K562 (cell line): ENCODE measurements around the gene SCYL1. TPM values are rescaled to one million over a fixed set of nuclear protein-coding genes. Genes with fewer than 3 reads are reported as not detected.

Experiments
- ATAC-seq: fragments of 200-7000 bp; cut with Tn5 transposase; 3 replicates; pipeline ENCODE4 v1.9.1; 2020; ENCODE audit warnings: moderate library complexity
- BruUV-seq: library from RNA; stranded (reverse); fragments of 400-500 nt; replicated peaks from 2 replicates; lab custom pipeline; 2021; lab: Mats Ljungman, UMichigan
- CTCF ChIA-PET: fragments of 300-600 bp; formaldehyde crosslinking; extraction: SDS; loops from one replicate; lab custom pipeline; 2021; ENCODE audit warnings: low intra/inter-chr PET ratio; lab: Yijun Ruan, JAX
- POLR2A ChIA-PET: fragments of 300-600, 350-650 bp; sonication (Branson Sonifier 250); formaldehyde crosslinking; extraction: SDS; loops from one replicate; lab custom pipeline; 2021; ENCODE audit warnings: antibody characterized with exemption, inconsistent platforms; lab: Yijun Ruan, JAX
- DNase-seq, 4 experiments: peaks; one replicate each; pipeline versions ENCODE4 v3.0.0 to v3.0.0-alpha.2; 2011 to 2018; ENCODE audit warnings: low spot score in 3 of 4, mixed read lengths in 3 of 4; ENCODE audit errors: extremely low read depth in 1 of 4
- FAIRE-seq: peaks from 2 replicates; lab custom pipeline; 2011; peaks lifted over from hg19 to GRCh38; lab: Jason Lieb, UNC
- H2AFZ ChIP-seq: 2 replicates; pipeline ENCODE4 v1.6.0; 2011; ENCODE audit warnings: low read depth, low read length, control low read depth, inconsistent platforms
- H3K27ac ChIP-seq: fragments of 200-600 bp; 3 replicates; pipeline ENCODE4 v1.8.0; 2011; ENCODE audit warnings: low read depth, mild to moderate bottlenecking, control low read depth, inconsistent platforms, low read length, moderate library complexity, mixed read lengths; ENCODE audit errors: extremely low read depth
- H3K27me3 ChIP-seq, 2 experiments: fragments of 300-600 bp in 1 of 2; 2 replicates in 1 of 2; 3 replicates in 1 of 2; pipeline versions ENCODE4 v1.6.0 to v1.8.0; 2011; ENCODE audit warnings: inconsistent platforms in 2 of 2, low read length in 2 of 2, mild to moderate bottlenecking in 1 of 2, mixed read lengths in 1 of 2, moderate library complexity in 1 of 2; ENCODE audit not compliant: control insufficient read depth in 2 of 2, insufficient read depth in 2 of 2
- H3K36me3 ChIP-seq: fragments of 300-600 bp; 3 replicates; pipeline ENCODE4 v1.8.0; 2011; ENCODE audit warnings: mild to moderate bottlenecking, low read length, inconsistent platforms; ENCODE audit not compliant: control insufficient read depth, insufficient read depth
- H3K4me1 ChIP-seq, 2 experiments: fragments of 200-600 bp in 1 of 2; replicated peaks in 1 of 2; 2 replicates in 1 of 2; 3 replicates in 1 of 2; pipeline versions ENCODE4 v1.5.1 to v1.8.0; 2011; ENCODE audit warnings: inconsistent platforms in 2 of 2, low read length in 2 of 2, mild to moderate bottlenecking in 1 of 2, mixed read lengths in 1 of 2, moderate library complexity in 1 of 2; ENCODE audit not compliant: control insufficient read depth in 2 of 2, insufficient read depth in 2 of 2
- H3K4me2 ChIP-seq: 2 replicates; pipeline ENCODE4 v1.6.1; 2011; ENCODE audit warnings: low read length, control low read depth, inconsistent platforms, mixed read lengths; ENCODE audit not compliant: insufficient read depth
- H3K4me3 ChIP-seq: fragments of 200-600 bp; sonication (generic), shearing (Covaris generic); 2 replicates; pipeline ENCODE4 v1.5.1; 2016; ENCODE audit warnings: control low read depth, inconsistent platforms
- H3K79me2 ChIP-seq: fragments of 200-600 bp; 3 replicates; pipeline ENCODE4 v1.8.0; 2011; ENCODE audit warnings: low read length, inconsistent platforms; ENCODE audit not compliant: control insufficient read depth, insufficient read depth
- H3K9ac ChIP-seq, 2 experiments: 2 replicates each; pipeline versions ENCODE4 v1.6.0 to v1.6.1; 2011; ENCODE audit warnings: low read depth in 2 of 2, low read length in 2 of 2, control low read depth in 1 of 2, inconsistent platforms in 1 of 2, mild to moderate bottlenecking in 1 of 2, mixed read lengths in 1 of 2; ENCODE audit not compliant: insufficient read depth in 1 of 2
- H3K9me1 ChIP-seq: one replicate; pipeline ENCODE4 v1.6.0; 2011; ENCODE audit warnings: inconsistent platforms, mild to moderate bottlenecking, low read length, moderate library complexity; ENCODE audit not compliant: control insufficient read depth, insufficient read depth
- H3K9me3 ChIP-seq: replicated peaks from 2 replicates; pipeline ENCODE4 v1.5.1; 2011; ENCODE audit warnings: low read depth, low read length, inconsistent platforms; ENCODE audit not compliant: control insufficient read depth, insufficient read depth
- H4K20me1 ChIP-seq: replicated peaks from 2 replicates; pipeline ENCODE4 v1.6.1; 2011; ENCODE audit warnings: low read length, inconsistent platforms, mixed read lengths; ENCODE audit not compliant: control insufficient read depth, insufficient read depth
- GATA2 ChIP-seq: sonication (generic); formaldehyde crosslinking; IDR thresholded peaks from 2 replicates; pipeline ENCODE4 v1.4.0; 2020; ENCODE audit warnings: mild to moderate bottlenecking, missing genetic modification reagents
- HDGF ChIP-seq: fragments of 450-650 bp; IDR thresholded peaks from 2 replicates; pipeline ENCODE4 v1.6.1; 2016
- PHF8 ChIP-seq: fragments of 200-600 bp; sonication (generic); IDR thresholded peaks from 2 replicates; pipeline ENCODE4 v1.6.1; 2012; ENCODE audit warnings: mixed run types, mild to moderate bottlenecking, inconsistent platforms, low read length, moderate library complexity, borderline replicate concordance
- STAG1 ChIP-seq: sonication (generic); formaldehyde crosslinking; IDR thresholded peaks from 2 replicates; pipeline ENCODE4 v1.5.0; 2020; ENCODE audit warnings: missing genetic modification reagents, borderline replicate concordance
- STAT6 ChIP-seq: sonication (generic); formaldehyde crosslinking; IDR thresholded peaks from 2 replicates; pipeline ENCODE4 v1.8.1; 2023; ENCODE audit warnings: mild to moderate bottlenecking, missing genetic modification reagents
- SUPT5H ChIP-seq: fragments of 450-650 bp; IDR thresholded peaks from 2 replicates; pipeline ENCODE4 v1.6.1; 2016
- ZBTB7A ChIP-seq: IDR thresholded peaks from 2 replicates; pipeline ENCODE4 v1.6.1; 2011; ENCODE audit warnings: low read depth, mild to moderate bottlenecking, low read length, moderate library complexity, borderline replicate concordance; ENCODE audit not compliant: control insufficient read depth
- WGBS: fragments of 100-300 bp; shearing (Covaris generic); methylation state at CpG from one replicate; pipeline ENCODE4 v1.1.6; 2016; ENCODE audit warnings: low coverage, mixed read lengths; ENCODE audit not compliant: insufficient coverage; ENCODE audit errors: missing lambda C conversion rate; 5-methylcytosine and 5-hydroxymethylcytosine counted together
- in situ Hi-C: fragments of 300-500 bp; cut with MboI; formaldehyde crosslinking; loops from 4 replicates; pipeline ENCODE4 v1.15.0; 2018; ENCODE audit warnings: inconsistent platforms, mixed read lengths
- intact Hi-C: fragments of 100-400 bp; cut with micrococcal nuclease; formaldehyde crosslinking; loops from 2 replicates; pipeline ENCODE4 v1.14.2; 2022
- polyA plus RNA-seq, 8 experiments: library from polyadenylated mRNA; depleted of rRNA in 4 of 8; stranded (reverse) in 5 of 8; unstranded in 3 of 8; fragments of >200 nt; fragmentation: Nextera tagmentation in 2 of 8; fragmentation: Illumina TruSeq in 1 of 8; extraction: Ambion mirVana in 2 of 8; extraction: Trizol in 1 of 8; gene quantifications; 2 replicates each; pipeline versions ENCODE4 v1.2.1 to v1.2.3, GENCODE V29; 2011 to 2014; ENCODE audit warnings: inconsistent platforms in 1 of 8, missing spikeins in 1 of 8
- total RNA-seq, 7 experiments: library from RNA; depleted of rRNA in 6 of 7; stranded (reverse); fragments of >200 nt in 6 of 7; fragmentation: Illumina TruSeq in 2 of 7; extraction: Trizol in 2 of 7; gene quantifications; 2 replicates each; pipeline versions ENCODE4 v1.2.1 to v1.2.3, GENCODE V29; 2011 to 2021; ENCODE audit warnings: low replicate concordance in 1 of 7
- TF ChIP-seq, protein P1 (sequence below), 2 experiments: IDR thresholded peaks; 2 replicates each; pipeline ENCODE4 v1.6.1; 2011; ENCODE audit warnings: borderline replicate concordance in 1 of 2, control low read depth in 1 of 2, low read depth in 1 of 2, low read length in 1 of 2, mild to moderate bottlenecking in 1 of 2, mixed read lengths in 1 of 2, moderate library complexity in 1 of 2; ENCODE audit not compliant: insufficient read depth in 1 of 2, insufficient read length in 1 of 2, poor library complexity in 1 of 2, severe bottlenecking in 1 of 2; ENCODE audit errors: extremely low read depth in 1 of 2

The SCYL1 gene
- total and polyA plus RNA-seq, 9 of the 15 experiments (the other 6 are each of a cell fraction or from before 2014, with no cell fraction given): 1.9 to 145 (median 57.6) TPM

- in situ Hi-C loops: no loop called here
- Histone ChIP-seq H2AFZ (peak overlapping the region; percentile 97; the same call in 1 of the 2 replicates), H3K27me3 (no peaks in the 10 kb centered on the region), H3K9me3 (no peaks in the 10 kb centered on the region), H3K4me2 (peak overlapping the region; percentile 79), H4K20me1 (no peaks in the 10 kb centered on the region), H3K4me1 (peaks cover 20 to 51% of the 10 kb centered on the region in 2 experiments), H3K36me3 (no peaks in the 10 kb centered on the region), H3K4me3 (peak overlapping the region; percentile 67), H3K9ac (peak overlapping the region; percentile 57 to 90; a peak in 3 of 4 replicates), H3K27ac (peak overlapping the region; percentile 62; the same call in 1 of the 3 replicates), H3K79me2 (no peaks in the 10 kb centered on the region), H3K9me1 (no peaks in the 10 kb centered on the region)
- TF ChIP-seq HDGF (0 out of 2 replicates have a peak, but pooled peaks have one; percentile 27), STAG1 (CRISPR knock-in tag) (no peak)
- FAIRE-seq (peak; percentile 19), ATAC-seq (peak; percentile 9; the same call in 1 of the 3 replicates), DNase-seq (no peak)
- intact Hi-C loops: loop anchor here (10.0 kb wide), 1 partner anchor 269 kb away; no protein-coding TSS in a partner anchor
- POLR2A ChIA-PET: interaction anchor here (1.1 to 1.8 kb wide), 2 partner anchors 46 to 122 kb away, joined by 3 to 10 read pairs; partner anchors contain the start of gene MALAT1
- CTCF ChIA-PET: interaction anchor here (1.2 kb wide), 1 partner anchor 26 kb away, joined by 3 read pairs; no protein-coding TSS in a partner anchor
- no TSS peak for BruUV-seq
- WGBS: 28% methylated on average over 4 of the region's 4 CpGs
Observed at GRCh38 chr11:65545853-65546216, 21.0 kb downstream of the SCYL1 start.

DNA sequence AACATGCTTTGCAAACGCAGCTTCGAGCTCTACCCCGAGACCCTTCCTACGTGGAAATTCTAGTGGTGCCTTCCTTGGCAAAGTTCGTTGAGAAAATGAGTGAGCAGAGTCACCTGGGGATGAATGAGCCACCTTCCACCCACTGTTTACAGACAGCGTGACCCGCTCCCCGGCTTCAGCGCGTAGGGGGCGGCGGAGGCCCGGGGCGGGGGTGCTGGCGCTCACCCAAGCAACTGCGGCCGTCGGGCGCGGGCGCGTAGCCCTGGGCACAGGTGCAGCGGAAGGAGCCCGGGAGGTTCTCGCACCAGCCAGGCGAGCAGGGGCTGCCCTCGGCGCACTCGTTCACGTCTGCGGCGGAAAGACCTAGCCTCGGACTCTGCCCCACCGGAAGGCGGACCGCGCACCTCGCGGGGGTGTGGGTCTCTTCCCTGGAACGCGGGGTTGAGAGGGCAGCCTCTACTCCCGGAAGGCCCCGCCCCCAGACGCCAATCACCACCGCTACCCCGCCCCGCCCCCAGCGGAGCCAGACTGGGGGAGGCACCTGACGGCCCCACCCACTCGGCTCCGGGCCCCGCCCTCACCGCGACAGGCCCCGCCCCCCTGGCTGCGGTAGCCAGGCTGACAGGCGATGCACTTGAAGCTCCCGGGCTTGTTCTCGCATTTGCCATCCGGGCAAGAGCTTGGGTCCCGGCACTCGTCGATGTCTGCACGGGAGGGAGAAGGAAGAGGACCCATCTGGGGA, 21.5 kb downstream of the SCYL1 start:
- DNase-seq: peak; percentile 95 to 98 (median 98)
- peaks cover 20 to 51% of the 10 kb centered on the region in 2 experiments for H3K4me1 ChIP-seq
- no peaks in the 10 kb centered on the region for H3K27me3 ChIP-seq
- ChIA-PET POLR2A (interaction anchor here (0.7 to 1.8 kb wide), 5 partner anchors 9 to 122 kb away, joined by 3 to 10 read pairs (median 4); partner anchors contain the start of gene MALAT1), CTCF (interaction anchor here (1.2 kb wide), 1 partner anchor 25 kb away, joined by 3 read pairs; no protein-coding TSS in a partner anchor)
- peak overlapping the region; percentile 97 for H2AFZ ChIP-seq
- peak overlapping the region; percentile 62; the same call in 1 of the 3 replicates for H3K27ac ChIP-seq
- FAIRE-seq: peak; percentile 67
- in situ Hi-C loops (no loop called here), intact Hi-C loops (loop anchor here (10.0 kb wide), 1 partner anchor 268 kb away; no protein-coding TSS in a partner anchor)
- TSS peak; percentile 65 for BruUV-seq
- peak overlapping the region; percentile 79 for H3K4me2 ChIP-seq
- H3K36me3 ChIP-seq: no peaks in the 10 kb centered on the region
- H3K9me3 ChIP-seq: no peaks in the 10 kb centered on the region
- peak overlapping the region; percentile 57 to 90 for H3K9ac ChIP-seq
- peak overlapping the region; percentile 67 for H3K4me3 ChIP-seq
- H4K20me1 ChIP-seq: 0 out of 2 replicates have a peak, but pooled peaks cover 2% of the 10 kb centered on the region
- H3K9me1 ChIP-seq: no peaks in the 10 kb centered on the region
- peak; percentile 90 for ATAC-seq
- H3K79me2 ChIP-seq: no peaks in the 10 kb centered on the region
- WGBS: 2% methylated on average over 47 of the region's 64 CpGs
- no peak for TF ChIP-seq GATA2 (CRISPR knock-in tag)
- TF ChIP-seq, protein P1, sequence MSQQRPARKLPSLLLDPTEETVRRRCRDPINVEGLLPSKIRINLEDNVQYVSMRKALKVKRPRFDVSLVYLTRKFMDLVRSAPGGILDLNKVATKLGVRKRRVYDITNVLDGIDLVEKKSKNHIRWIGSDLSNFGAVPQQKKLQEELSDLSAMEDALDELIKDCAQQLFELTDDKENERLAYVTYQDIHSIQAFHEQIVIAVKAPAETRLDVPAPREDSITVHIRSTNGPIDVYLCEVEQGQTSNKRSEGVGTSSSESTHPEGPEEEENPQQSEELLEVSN (IDR thresholded peaks at IDR 0.05; ENCODE audit: borderline replicate concordance in 1 of 2, extremely low read depth in 1 of 2, insufficient read depth in 1 of 2, insufficient read length in 1 of 2, low read depth in 1 of 2, low read length in 1 of 2, poor library complexity in 1 of 2, severe bottlenecking in 1 of 2): peak in 1 of 2 experiments; percentile 39
- TF ChIP-seq SUPT5H: peak; percentile 46
- TF ChIP-seq STAT6 (CRISPR knock-in tag): 0 out of 2 replicates have a peak, but pooled peaks have one; percentile 41
- TF ChIP-seq ZBTB7A: peak; percentile 79; the same call in 1 of the 2 replicates
- peak; percentile 53; the same call in 1 of the 2 replicates for TF ChIP-seq PHF8
